GM23338 (cell line): Measurements from ENCODE around the gene PPP1R9A. TPM values are rescaled to one million over a fixed set of nuclear protein-coding genes. Genes with fewer than 3 reads are reported as not detected.

Experiments
- ATAC-seq: fragments of 200-7000 bp; cut with Tn5 transposase; 3 replicates; pipeline ENCODE4 v1.9.1; 2020
- DNase-seq: peaks from one replicate; pipeline ENCODE4 v3.0.0-alpha.2; 2015; ENCODE audit warnings: low spot score
- H2AFZ ChIP-seq: fragments of 200-600 bp; sonication (generic); 2 replicates; pipeline ENCODE4 v1.8.0; 2016; ENCODE audit warnings: antibody characterized with exemption, mild to moderate bottlenecking, moderate library complexity
- H3F3A ChIP-seq: fragments of 200-600 bp; sonication (generic); replicated peaks from 2 replicates; pipeline ENCODE4 v1.8.0; 2017; ENCODE audit warnings: antibody characterized with exemption, mixed run types, low read depth
- H3K27ac ChIP-seq: fragments of 200-600 bp; sonication (generic); 2 replicates; pipeline ENCODE4 v1.6.1; 2016; ENCODE audit warnings: low read depth
- H3K27me3 ChIP-seq: fragments of 200-600 bp; sonication (generic); 2 replicates; pipeline ENCODE4 v1.8.0; 2016; ENCODE audit warnings: mild to moderate bottlenecking, mixed run types, moderate library complexity; ENCODE audit not compliant: insufficient read depth
- H3K36me3 ChIP-seq: fragments of 200-600 bp; sonication (generic); 2 replicates; pipeline ENCODE4 v1.8.0; 2016; ENCODE audit warnings: mild to moderate bottlenecking; ENCODE audit not compliant: insufficient read depth
- H3K4me1 ChIP-seq: fragments of 200-600 bp; sonication (generic); 2 replicates; pipeline ENCODE4 v1.8.0; 2016; ENCODE audit warnings: mild to moderate bottlenecking, moderate library complexity; ENCODE audit not compliant: insufficient read depth
- H3K4me2 ChIP-seq: fragments of 200-600 bp; sonication (generic); 2 replicates; pipeline ENCODE4 v1.7.1; 2017; ENCODE audit warnings: mixed run types
- H3K4me3 ChIP-seq: fragments of 200-600 bp; sonication (generic); 2 replicates; pipeline ENCODE4 v1.6.1; 2016; ENCODE audit warnings: mixed run types
- H3K79me2 ChIP-seq: fragments of 200-600 bp; sonication (generic); replicated peaks from 2 replicates; pipeline ENCODE4 v1.8.0; 2017; ENCODE audit warnings: mild to moderate bottlenecking; ENCODE audit not compliant: insufficient read depth
- H3K9me2 ChIP-seq: fragments of 200-600 bp; sonication (generic); 2 replicates; pipeline ENCODE4 v1.8.0; 2017; ENCODE audit not compliant: insufficient read depth
- H4K20me1 ChIP-seq: fragments of 200-600 bp; sonication (generic); replicated peaks from 2 replicates; pipeline ENCODE4 v1.8.0; 2017; ENCODE audit warnings: mild to moderate bottlenecking; ENCODE audit not compliant: insufficient read depth
- H3K27ac Mint-ChIP-seq: 2 replicates; pipeline ENCODE4 v1.8.0; 2020; ENCODE audit warnings: inconsistent platforms, mild to moderate bottlenecking, moderate library complexity, mixed read lengths
- H3K27me3 Mint-ChIP-seq: 3 replicates; pipeline ENCODE4 v1.8.0; 2022; ENCODE audit warnings: low read depth, mild to moderate bottlenecking, moderate library complexity, mixed read lengths, inconsistent platforms; ENCODE audit not compliant: insufficient read depth, poor library complexity
- H3K36me3 Mint-ChIP-seq: 3 replicates; pipeline ENCODE4 v1.8.0; 2021; ENCODE audit warnings: low read depth, mild to moderate bottlenecking, inconsistent platforms, moderate library complexity, mixed read lengths
- H3K4me1 Mint-ChIP-seq: 3 replicates; pipeline ENCODE4 v1.8.0; 2020; ENCODE audit warnings: mild to moderate bottlenecking, inconsistent platforms, mixed read lengths
- H3K4me3 Mint-ChIP-seq: 3 replicates; pipeline ENCODE4 v1.8.0; 2021; ENCODE audit warnings: moderate library complexity, mild to moderate bottlenecking, inconsistent platforms, mixed read lengths
- H3K9me3 Mint-ChIP-seq: 3 replicates; pipeline ENCODE4 v1.8.0; 2020; ENCODE audit warnings: moderate library complexity, mild to moderate bottlenecking, inconsistent platforms, mixed read lengths
- CREB1 ChIP-seq: fragments of 250-450 bp; sonication (Bioruptor Pico); IDR thresholded peaks from 2 replicates; pipeline ENCODE4 v1.5.0; 2020; ENCODE audit warnings: low read depth, mild to moderate bottlenecking, moderate library complexity
- EZH2 ChIP-seq: fragments of 200-600 bp; sonication (generic); IDR thresholded peaks from one replicate; pipeline ENCODE4 v1.8.0; 2017; ENCODE audit warnings: antibody characterized with exemption, mild to moderate bottlenecking, low read depth; ENCODE audit not compliant: unreplicated experiment
- EZH2phosphoT487 ChIP-seq: fragments of 200-600 bp; sonication (generic); IDR thresholded peaks from one replicate; pipeline ENCODE4 v1.8.1; 2018; ENCODE audit warnings: antibody characterized with exemption; ENCODE audit not compliant: unreplicated experiment
- JUNB ChIP-seq: IDR thresholded peaks from one replicate; pipeline ENCODE4 v1.6.1; 2016; ENCODE audit warnings: antibody characterized with exemption; ENCODE audit not compliant: unreplicated experiment
- NANOG ChIP-seq: IDR thresholded peaks from 2 replicates; pipeline ENCODE4 v1.6.1; 2016; ENCODE audit warnings: antibody characterized with exemption, borderline replicate concordance
- POLR2AphosphoS5 ChIP-seq: IDR thresholded peaks from 2 replicates; pipeline ENCODE4 v1.6.1; 2016; ENCODE audit warnings: antibody characterized with exemption, low read depth
- STAT1 ChIP-seq: IDR thresholded peaks from one replicate; pipeline ENCODE4 v1.6.1; 2016; ENCODE audit warnings: antibody characterized with exemption; ENCODE audit not compliant: unreplicated experiment
- ZNF114 ChIP-seq: fragments of 250-450 bp; sonication (Bioruptor Pico); IDR thresholded peaks from 2 replicates; pipeline ENCODE4 v1.5.0; 2020; ENCODE audit warnings: mild to moderate bottlenecking, moderate library complexity
- ZNF331 ChIP-seq: fragments of 250-450 bp; sonication (Bioruptor Pico); IDR thresholded peaks from 2 replicates; pipeline ENCODE4 v1.5.0; 2020; ENCODE audit warnings: low read depth, mild to moderate bottlenecking, moderate library complexity
- polyA plus RNA-seq: library from polyadenylated mRNA; unstranded; fragments of >200 nt; fragmentation: Nextera tagmentation; extraction: Ambion mirVana; gene quantifications from 2 replicates; pipeline ENCODE4 v1.2.1, GENCODE V29; 2016
- total RNA-seq: library from RNA; depleted of rRNA; stranded (reverse); fragments of >200 nt; shearing (Covaris generic); gene quantifications from 2 replicates; pipeline ENCODE4 v1.2.3, GENCODE V29; 2014
- TF ChIP-seq, protein P1 (sequence below): IDR thresholded peaks from one replicate; pipeline ENCODE4 v1.6.1; 2018; ENCODE audit warnings: antibody characterized with exemption; ENCODE audit not compliant: unreplicated experiment
- TF ChIP-seq, protein P2 (sequence below), 2 experiments: fragments of 200-600 bp in 1 of 2; sonication (generic) in 1 of 2; conservative IDR thresholded peaks; 2 replicates each; pipeline versions ENCODE4 v1.5.1 to v1.6.1; 2016 to 2017; ENCODE audit warnings: antibody characterized with exemption in 2 of 2, low read depth in 2 of 2, mild to moderate bottlenecking in 2 of 2, moderate library complexity in 1 of 2
- TF ChIP-seq, protein P3 (sequence below): IDR thresholded peaks from 2 replicates; pipeline ENCODE4 v1.6.1; 2016; ENCODE audit warnings: antibody characterized with exemption
- TF ChIP-seq, protein P4 (sequence below): fragments of 250-450 bp; sonication (Bioruptor Pico); IDR thresholded peaks from 2 replicates; pipeline ENCODE4 v1.5.0; 2020; ENCODE audit warnings: mild to moderate bottlenecking, moderate library complexity

PPP1R9A gene
- total and polyA plus RNA-seq, 2 experiments from 2014 or later: 10.6 to 31.8 TPM

DNA sequence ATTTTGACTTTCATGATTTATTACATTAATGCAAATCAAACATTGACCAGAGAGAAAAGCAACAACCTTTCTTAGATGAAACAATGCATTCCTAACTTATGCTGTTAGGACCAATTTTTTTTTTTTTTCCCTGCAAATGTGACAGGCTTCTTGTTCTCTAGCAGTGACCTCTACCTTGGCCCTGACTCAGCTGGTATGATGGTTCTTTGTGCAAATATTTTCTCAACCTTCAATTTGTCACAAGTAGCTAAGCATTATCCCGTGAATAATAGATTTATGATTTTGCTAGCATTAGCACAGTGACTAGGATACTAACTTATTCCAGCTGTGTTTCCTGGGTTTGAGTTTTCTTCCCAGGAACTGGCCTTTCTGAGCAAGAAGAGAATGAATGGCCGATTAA is 64.9 kb downstream of the PPP1R9A start:
- Mint-ChIP-seq H3K27ac (no peak overlapping the region), H3K4me3 (no peak overlapping the region), H3K36me3 (no peaks in the 10 kb centered on the region), H3K4me1 (peaks cover 22% of the 10 kb centered on the region), H3K27me3 (no peaks in the 10 kb centered on the region), H3K9me3 (no peaks in the 10 kb centered on the region; the same call in 2 of the 3 replicates)
- no peak for DNase-seq
- no peaks in the 10 kb centered on the region for H3F3A ChIP-seq
- no peaks in the 10 kb centered on the region for H3K9me2 ChIP-seq
- no peak overlapping the region for H3K4me3 ChIP-seq
- H3K36me3 ChIP-seq: no peaks in the 10 kb centered on the region
- no peaks in the 10 kb centered on the region for H4K20me1 ChIP-seq
- peaks cover 10% of the 10 kb centered on the region for H3K4me1 ChIP-seq
- TF ChIP-seq JUNB (no peak), ZNF114 (CRISPR knock-in tag) (no peak), NANOG (no peak), CREB1 (CRISPR knock-in tag) (no peak), STAT1 (no peak), EZH2phosphoT487 (no peak), POLR2AphosphoS5 (no peak), EZH2 (no peak), ZNF331 (CRISPR knock-in tag) (no peak)
- TF ChIP-seq, protein P1, sequence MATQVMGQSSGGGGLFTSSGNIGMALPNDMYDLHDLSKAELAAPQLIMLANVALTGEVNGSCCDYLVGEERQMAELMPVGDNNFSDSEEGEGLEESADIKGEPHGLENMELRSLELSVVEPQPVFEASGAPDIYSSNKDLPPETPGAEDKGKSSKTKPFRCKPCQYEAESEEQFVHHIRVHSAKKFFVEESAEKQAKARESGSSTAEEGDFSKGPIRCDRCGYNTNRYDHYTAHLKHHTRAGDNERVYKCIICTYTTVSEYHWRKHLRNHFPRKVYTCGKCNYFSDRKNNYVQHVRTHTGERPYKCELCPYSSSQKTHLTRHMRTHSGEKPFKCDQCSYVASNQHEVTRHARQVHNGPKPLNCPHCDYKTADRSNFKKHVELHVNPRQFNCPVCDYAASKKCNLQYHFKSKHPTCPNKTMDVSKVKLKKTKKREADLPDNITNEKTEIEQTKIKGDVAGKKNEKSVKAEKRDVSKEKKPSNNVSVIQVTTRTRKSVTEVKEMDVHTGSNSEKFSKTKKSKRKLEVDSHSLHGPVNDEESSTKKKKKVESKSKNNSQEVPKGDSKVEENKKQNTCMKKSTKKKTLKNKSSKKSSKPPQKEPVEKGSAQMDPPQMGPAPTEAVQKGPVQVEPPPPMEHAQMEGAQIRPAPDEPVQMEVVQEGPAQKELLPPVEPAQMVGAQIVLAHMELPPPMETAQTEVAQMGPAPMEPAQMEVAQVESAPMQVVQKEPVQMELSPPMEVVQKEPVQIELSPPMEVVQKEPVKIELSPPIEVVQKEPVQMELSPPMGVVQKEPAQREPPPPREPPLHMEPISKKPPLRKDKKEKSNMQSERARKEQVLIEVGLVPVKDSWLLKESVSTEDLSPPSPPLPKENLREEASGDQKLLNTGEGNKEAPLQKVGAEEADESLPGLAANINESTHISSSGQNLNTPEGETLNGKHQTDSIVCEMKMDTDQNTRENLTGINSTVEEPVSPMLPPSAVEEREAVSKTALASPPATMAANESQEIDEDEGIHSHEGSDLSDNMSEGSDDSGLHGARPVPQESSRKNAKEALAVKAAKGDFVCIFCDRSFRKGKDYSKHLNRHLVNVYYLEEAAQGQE: no peak
- TF ChIP-seq, protein P2, sequence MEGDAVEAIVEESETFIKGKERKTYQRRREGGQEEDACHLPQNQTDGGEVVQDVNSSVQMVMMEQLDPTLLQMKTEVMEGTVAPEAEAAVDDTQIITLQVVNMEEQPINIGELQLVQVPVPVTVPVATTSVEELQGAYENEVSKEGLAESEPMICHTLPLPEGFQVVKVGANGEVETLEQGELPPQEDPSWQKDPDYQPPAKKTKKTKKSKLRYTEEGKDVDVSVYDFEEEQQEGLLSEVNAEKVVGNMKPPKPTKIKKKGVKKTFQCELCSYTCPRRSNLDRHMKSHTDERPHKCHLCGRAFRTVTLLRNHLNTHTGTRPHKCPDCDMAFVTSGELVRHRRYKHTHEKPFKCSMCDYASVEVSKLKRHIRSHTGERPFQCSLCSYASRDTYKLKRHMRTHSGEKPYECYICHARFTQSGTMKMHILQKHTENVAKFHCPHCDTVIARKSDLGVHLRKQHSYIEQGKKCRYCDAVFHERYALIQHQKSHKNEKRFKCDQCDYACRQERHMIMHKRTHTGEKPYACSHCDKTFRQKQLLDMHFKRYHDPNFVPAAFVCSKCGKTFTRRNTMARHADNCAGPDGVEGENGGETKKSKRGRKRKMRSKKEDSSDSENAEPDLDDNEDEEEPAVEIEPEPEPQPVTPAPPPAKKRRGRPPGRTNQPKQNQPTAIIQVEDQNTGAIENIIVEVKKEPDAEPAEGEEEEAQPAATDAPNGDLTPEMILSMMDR (conservative IDR thresholded peaks at IDR 0.05; ENCODE audit: low read depth in 2 of 2): no peak
- TF ChIP-seq, protein P3, sequence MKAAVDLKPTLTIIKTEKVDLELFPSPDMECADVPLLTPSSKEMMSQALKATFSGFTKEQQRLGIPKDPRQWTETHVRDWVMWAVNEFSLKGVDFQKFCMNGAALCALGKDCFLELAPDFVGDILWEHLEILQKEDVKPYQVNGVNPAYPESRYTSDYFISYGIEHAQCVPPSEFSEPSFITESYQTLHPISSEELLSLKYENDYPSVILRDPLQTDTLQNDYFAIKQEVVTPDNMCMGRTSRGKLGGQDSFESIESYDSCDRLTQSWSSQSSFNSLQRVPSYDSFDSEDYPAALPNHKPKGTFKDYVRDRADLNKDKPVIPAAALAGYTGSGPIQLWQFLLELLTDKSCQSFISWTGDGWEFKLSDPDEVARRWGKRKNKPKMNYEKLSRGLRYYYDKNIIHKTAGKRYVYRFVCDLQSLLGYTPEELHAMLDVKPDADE: no peak
- TF ChIP-seq, protein P4, sequence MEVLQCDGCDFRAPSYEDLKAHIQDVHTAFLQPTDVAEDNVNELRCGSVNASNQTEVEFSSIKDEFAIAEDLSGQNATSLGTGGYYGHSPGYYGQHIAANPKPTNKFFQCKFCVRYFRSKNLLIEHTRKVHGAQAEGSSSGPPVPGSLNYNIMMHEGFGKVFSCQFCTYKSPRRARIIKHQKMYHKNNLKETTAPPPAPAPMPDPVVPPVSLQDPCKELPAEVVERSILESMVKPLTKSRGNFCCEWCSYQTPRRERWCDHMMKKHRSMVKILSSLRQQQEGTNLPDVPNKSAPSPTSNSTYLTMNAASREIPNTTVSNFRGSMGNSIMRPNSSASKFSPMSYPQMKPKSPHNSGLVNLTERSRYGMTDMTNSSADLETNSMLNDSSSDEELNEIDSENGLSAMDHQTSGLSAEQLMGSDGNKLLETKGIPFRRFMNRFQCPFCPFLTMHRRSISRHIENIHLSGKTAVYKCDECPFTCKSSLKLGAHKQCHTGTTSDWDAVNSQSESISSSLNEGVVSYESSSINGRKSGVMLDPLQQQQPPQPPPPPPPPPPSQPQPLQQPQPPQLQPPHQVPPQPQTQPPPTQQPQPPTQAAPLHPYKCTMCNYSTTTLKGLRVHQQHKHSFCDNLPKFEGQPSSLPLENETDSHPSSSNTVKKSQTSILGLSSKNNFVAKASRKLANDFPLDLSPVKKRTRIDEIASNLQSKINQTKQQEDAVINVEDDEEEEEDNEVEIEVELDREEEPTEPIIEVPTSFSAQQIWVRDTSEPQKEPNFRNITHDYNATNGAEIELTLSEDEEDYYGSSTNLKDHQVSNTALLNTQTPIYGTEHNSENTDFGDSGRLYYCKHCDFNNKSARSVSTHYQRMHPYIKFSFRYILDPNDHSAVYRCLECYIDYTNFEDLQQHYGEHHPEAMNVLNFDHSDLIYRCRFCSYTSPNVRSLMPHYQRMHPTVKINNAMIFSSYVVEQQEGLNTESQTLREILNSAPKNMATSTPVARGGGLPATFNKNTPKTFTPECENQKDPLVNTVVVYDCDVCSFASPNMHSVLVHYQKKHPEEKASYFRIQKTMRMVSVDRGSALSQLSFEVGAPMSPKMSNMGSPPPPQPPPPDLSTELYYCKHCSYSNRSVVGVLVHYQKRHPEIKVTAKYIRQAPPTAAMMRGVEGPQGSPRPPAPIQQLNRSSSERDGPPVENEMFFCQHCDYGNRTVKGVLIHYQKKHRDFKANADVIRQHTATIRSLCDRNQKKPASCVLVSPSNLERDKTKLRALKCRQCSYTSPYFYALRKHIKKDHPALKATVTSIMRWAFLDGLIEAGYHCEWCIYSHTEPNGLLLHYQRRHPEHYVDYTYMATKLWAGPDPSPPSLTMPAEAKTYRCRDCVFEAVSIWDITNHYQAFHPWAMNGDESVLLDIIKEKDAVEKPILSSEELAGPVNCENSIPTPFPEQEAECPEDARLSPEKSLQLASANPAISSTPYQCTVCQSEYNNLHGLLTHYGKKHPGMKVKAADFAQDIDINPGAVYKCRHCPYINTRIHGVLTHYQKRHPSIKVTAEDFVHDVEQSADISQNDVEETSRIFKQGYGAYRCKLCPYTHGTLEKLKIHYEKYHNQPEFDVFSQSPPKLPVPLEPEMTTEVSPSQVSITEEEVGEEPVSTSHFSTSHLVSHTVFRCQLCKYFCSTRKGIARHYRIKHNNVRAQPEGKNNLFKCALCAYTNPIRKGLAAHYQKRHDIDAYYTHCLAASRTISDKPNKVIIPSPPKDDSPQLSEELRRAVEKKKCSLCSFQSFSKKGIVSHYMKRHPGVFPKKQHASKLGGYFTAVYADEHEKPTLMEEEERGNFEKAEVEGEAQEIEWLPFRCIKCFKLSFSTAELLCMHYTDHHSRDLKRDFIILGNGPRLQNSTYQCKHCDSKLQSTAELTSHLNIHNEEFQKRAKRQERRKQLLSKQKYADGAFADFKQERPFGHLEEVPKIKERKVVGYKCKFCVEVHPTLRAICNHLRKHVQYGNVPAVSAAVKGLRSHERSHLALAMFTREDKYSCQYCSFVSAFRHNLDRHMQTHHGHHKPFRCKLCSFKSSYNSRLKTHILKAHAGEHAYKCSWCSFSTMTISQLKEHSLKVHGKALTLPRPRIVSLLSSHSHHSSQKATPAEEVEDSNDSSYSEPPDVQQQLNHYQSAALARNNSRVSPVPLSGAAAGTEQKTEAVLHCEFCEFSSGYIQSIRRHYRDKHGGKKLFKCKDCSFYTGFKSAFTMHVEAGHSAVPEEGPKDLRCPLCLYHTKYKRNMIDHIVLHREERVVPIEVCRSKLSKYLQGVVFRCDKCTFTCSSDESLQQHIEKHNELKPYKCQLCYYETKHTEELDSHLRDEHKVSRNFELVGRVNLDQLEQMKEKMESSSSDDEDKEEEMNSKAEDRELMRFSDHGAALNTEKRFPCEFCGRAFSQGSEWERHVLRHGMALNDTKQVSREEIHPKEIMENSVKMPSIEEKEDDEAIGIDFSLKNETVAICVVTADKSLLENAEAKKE: no peak
- peaks cover 27% of the 10 kb centered on the region for H3K79me2 ChIP-seq
- no peak overlapping the region for H3K4me2 ChIP-seq
- ATAC-seq: no peak
- no peak overlapping the region for H2AFZ ChIP-seq
- H3K27ac ChIP-seq: no peak overlapping the region
- no peaks in the 10 kb centered on the region for H3K27me3 ChIP-seq
